OCI-LY1 (cell line): ENCODE data around the gene OPRM1.

Source experiments
- CTCF ChIP-seq: fragments of 200-600 bp; sonication (generic), shearing (Covaris generic); IDR thresholded peaks from 2 replicates; pipeline ENCODE4 v1.5.1; 2017; ENCODE audit warnings: mild to moderate bottlenecking, antibody characterized with exemption, low read length, moderate library complexity, mixed read lengths
- EZH2 ChIP-seq: fragments of 200-600 bp; sonication (generic), shearing (Covaris generic); IDR thresholded peaks from 2 replicates; pipeline ENCODE4 v1.8.0; 2017; ENCODE audit warnings: borderline replicate concordance, mixed run types, mild to moderate bottlenecking, antibody characterized with exemption, low read length, moderate library complexity, mixed read lengths

GRCh38 chr6:154179434-154179833 is 140.4 kb downstream of the OPRM1 start:
- TF ChIP-seq EZH2, result no peak
- no peak for TF ChIP-seq CTCF
